Muscle of arm (tissue), 14 donors: ENCODE measurements around the gene NEUROD4. TPM values are rescaled to one million over a fixed set of nuclear protein-coding genes. Genes with fewer than 3 reads are reported as not detected.
A peak's percentile ranks its signal among the peaks of the same experiment; 100 is the strongest.
"Not testable (repeated sequence)": the region's sequence is repeated elsewhere in the genome, so short reads cannot be mapped to it uniquely, and the experiment has no call there.

ENCODE experiments used
- DNase-seq: peaks from one replicate; pipeline ENCODE4 v3.0.0-alpha.2; 2013
- long read RNA-seq, 11 donors: transcript quantifications; one replicate each; lab custom pipeline, GENCODE V29; 2026
- polyA plus RNA-seq, 12 donors: library from polyadenylated mRNA; unstranded; fragments of 120-200 nt; gene quantifications; one replicate each; pipeline ENCODE4 v1.2.1, GENCODE V29; 2013; ENCODE audit not compliant: insufficient read length in 12 of 12

The NEUROD4 gene, protein sequence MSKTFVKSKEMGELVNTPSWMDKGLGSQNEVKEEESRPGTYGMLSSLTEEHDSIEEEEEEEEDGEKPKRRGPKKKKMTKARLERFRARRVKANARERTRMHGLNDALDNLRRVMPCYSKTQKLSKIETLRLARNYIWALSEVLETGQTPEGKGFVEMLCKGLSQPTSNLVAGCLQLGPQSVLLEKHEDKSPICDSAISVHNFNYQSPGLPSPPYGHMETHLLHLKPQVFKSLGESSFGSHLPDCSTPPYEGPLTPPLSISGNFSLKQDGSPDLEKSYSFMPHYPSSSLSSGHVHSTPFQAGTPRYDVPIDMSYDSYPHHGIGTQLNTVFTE
- not detected for polyA plus RNA-seq
- long read RNA-seq, donor 1 = 0 reads
- long read RNA-seq, donor 2 = 0 reads
- long read RNA-seq, donor 3 = 0 reads
- long read RNA-seq, donor 4 = 0 reads
- long read RNA-seq, donor 5 = 0 reads
- long read RNA-seq, donor 6 = 0 reads
- long read RNA-seq, donor 7 = 0 reads
- long read RNA-seq, donor 8 = 0 reads
- long read RNA-seq, donor 9 = 0 reads
- long read RNA-seq, donor 10 = 0 reads
- long read RNA-seq, donor 11 = 0 reads

GRCh38 chr12:55019784-55020183, at the start of gene NEUROD4:
Gene NEUROD4, plus strand, starts transcription at chr12:55019974. Its CDS starts 6,466 bp downstream, at chr12:55026440.
- peak; percentile 50 for DNase-seq

GRCh38 chr12:54970741-54971140, 49.0 kb upstream of the NEUROD4 start:
- no peak for DNase-seq

GRCh38 chr12:54973556-54973955, 46.2 kb upstream of the NEUROD4 start:
- DNase-seq = no peak

- DNase-seq = no peak
These were observed 45.5 kb upstream of the NEUROD4 start for GRCh38 chr12:54974279-54974678.

- DNase-seq = no peak
These were observed 44.5 kb upstream of the NEUROD4 start for GRCh38 chr12:54975272-54975671.

DNA sequence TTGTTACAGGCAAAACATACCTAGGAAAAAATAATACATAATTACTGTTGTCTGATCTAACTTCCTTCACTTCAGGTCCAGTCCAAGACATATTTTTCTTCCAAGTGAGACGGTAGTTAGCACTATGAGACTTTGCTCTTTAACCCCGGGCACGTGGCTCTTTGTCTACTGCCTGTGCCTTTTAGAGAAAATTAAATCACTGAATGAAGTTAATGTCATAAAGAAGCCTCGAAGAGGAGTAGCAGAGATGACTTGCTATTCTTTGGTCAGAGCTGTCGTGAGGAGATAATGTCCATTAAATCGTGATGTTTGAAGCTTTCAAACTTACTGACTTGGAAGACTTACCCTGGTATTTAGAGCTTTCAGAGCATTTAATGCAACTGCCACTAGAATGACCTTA, 43.9 kb upstream of the NEUROD4 start:
- DNase-seq = no peak

DNA sequence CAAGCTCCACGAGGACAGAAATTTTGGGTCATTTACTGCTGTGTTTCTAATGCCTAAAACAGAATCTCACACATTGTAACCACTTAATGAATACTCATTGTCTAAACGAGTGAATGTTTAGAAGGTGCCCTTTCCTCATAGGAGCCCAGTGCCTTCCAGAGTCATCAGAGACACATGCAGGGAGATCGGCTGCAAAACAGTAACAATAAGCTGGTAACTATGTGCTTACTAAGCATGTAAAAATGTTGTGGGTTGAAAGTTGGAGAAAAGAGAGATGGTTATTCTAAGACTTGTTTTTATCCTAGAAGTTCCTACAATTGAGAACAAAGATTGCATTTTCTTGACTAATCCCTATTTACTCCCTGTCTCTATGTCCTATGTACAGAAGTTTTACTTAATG, 42.6 kb upstream of the NEUROD4 start:
- DNase-seq = no peak

DNA sequence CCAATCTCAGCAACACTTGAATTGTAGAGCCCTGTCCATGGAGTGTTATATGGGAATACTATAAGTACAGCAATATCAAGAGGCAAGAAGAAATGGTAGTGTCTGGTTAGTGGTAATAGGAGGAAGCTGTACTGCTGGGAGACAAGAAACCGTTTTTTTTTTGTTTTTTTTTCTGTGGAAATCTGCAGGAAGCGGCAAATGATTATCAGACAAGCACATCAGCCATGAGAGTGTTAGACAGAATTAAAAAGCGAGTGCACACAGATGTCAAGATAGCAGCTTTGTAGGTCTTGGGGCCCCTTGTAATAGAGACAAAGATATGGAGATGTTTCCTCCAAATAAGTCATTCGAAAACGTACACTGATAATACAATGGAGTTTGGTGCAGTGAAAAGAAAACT, 41.9 kb upstream of the NEUROD4 start:
- DNase-seq = no peak

DNA sequence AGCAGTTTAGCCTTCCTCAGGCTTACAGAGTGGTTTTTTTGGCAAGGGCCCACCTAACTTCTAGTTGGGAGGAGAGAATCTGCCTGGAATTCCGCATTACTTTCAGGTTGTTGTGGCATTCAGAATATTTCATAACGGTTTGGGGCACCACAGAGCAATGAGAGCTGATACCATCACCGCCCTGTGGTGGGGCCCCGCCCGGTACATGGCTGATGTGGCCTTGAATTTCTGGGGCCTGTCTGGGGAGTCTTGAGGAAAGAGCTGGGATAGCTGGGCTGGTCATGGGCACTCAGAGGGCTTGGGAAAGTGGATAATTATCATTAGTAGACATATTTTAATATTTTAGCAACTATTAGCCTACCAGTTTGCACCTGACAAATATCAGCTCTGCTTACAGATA, 39.4 kb upstream of the NEUROD4 start:
- DNase-seq = no peak

GRCh38 chr12:54981796-54982195, 38.0 kb upstream of the NEUROD4 start:
- no peak for DNase-seq

DNA sequence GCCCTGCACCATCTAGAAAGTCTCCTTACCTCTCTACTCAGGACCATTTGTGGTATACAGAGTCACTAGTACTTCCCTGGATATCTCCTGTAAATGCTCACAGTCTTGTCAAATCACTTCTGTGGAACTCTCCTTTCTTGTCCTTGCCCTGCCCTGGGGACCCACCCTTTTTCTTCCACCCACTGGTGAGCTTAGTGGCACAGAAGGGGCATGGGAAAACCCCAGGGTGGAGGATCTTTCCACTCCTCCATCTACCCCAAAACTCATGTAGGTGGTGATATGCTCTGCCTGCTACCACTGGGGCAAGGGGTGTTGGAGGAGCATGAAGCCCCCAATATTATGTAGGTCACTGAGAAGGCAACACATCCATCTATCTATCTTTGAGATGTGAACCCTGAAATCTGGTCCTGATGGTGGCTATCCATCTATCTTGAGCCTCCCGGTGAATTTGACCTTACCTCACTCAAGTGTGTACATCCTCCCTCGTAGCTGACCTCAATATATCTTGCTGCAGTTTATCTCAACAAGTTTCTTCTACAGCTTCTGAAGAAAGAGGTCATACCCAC, 36.2 kb upstream of the NEUROD4 start:
- no peak for DNase-seq

DNA sequence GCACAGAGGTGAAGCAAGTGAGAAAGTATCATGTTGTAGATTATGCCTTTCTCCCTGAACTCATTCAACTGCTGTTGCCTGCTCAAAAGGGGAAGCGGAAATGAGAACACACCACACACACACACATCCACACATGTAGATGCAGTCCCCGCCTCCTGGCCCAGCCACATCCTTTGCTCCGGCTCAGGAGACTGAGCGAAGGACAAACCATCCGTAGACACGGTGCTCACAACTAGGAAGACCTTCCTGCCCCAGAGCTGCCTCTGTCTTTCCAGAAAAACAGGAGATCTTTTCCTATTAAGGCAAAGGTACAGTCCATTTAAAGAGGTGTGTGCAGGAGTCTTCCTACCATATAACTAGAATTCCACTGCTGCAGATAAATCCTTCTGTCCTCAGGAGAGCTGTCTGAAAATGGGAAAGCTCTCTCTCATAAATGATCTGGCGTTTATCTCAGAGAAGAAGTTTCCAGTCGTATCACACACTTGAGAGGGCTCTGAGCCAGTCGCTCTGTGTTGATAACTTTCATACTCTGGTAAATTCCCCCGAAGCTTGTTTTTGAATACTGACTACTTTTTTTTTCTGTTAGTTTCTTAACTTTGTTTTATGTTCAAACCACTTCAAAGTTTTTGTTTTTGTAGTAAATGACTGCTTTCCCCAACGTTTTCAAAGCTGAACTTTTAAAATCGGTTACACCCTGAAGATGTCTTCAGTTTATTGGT, 35.0 kb upstream of the NEUROD4 start, which contains the start of gene TESPA1:
TESPA1 (minus strand) TSS at position 105 of the 719 bp plus-strand sequence. CDS start 10,200 bp downstream, outside the sequence.
- peak; percentile 50 for DNase-seq

GRCh38 chr12:54986773-54987172, 33.0 kb upstream of the NEUROD4 start:
- DNase-seq = not testable (repeated sequence)

GRCh38 chr12:54987611-54988231, 32.1 kb upstream of the NEUROD4 start:
- DNase-seq = no peak

- peak; percentile 87 for DNase-seq
These were observed 31.2 kb upstream of the NEUROD4 start for GRCh38 chr12:54988402-54989054.

GRCh38 chr12:54989829-54990228, 29.9 kb upstream of the NEUROD4 start:
- no peak for DNase-seq

DNA sequence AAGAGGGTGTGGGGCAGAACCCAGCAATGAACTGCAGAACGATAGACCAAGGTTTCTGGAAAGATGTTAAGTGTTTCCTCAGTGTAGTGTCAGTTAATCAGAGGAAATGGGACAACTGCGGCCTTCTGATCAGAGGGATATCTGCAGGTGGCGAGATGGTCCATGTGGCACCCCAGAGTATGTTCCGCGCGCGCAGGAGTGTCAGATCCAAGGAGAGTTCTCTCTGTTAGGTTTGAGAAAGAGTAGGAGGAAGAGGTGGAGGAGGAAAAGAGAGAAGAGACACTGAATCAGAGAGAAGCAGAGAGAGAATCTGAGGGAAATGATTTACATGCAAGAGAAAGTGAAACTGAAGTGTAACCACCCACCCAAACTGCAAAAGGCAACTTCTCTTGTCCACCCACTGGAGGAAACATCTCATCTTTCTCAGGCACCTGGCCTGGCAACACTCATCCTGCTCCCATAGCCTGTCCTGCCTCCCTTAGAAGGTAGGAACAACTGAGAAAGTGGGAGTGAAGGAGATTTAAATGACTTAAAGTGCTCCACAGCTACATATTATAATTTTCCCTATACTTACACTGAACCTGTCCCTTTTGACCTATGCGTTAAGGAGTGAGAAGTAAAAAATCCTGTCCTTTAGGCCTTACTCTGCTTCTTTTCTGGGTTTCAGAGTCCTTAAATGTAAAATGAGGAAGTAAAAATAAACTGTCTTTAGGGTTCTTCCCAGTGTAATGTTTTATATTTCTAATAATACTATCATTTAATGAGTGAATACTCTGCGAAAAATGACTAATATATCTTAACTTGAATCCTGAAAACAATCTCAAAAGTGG, 28.4 kb upstream of the NEUROD4 start:
- no peak for DNase-seq

GRCh38 chr12:54991991-54992375, 27.8 kb upstream of the NEUROD4 start:
- DNase-seq = no peak

GRCh38 chr12:54993181-54993835, 26.5 kb upstream of the NEUROD4 start:
- DNase-seq = peak; percentile 65

DNA sequence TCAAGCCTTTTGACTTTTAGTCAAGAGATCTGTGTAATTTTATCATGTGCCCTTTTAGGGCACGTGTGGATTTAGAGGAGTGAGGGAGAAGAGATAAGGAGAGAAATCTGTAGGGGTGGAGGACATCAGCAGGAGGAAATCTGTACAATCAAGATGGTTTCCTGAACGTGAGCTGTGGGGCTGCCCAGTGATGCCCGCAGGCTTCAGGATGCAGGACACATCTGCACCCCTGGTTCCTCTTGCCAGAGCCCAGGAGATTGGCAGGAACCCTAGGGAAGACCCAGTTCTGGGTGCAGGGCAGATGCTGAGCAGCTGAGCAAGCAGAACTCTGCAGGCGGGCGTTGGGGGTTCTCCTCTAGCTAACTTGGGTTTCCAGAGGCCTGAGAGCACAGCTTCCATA, 23.6 kb upstream of the NEUROD4 start:
- no peak for DNase-seq
